Parathyroid adenoma (tissue), 2 donors: ENCODE measurements around the gene IFT43.

Source experiments
- H2AFZ ChIP-seq: fragments of 300-600 bp; sonication (generic); one replicate; pipeline ENCODE4 v1.7.0; 2017; ENCODE audit warnings: antibody characterized with exemption, mild to moderate bottlenecking
- H3K27ac ChIP-seq: fragments of 300-600 bp; sonication (generic); one replicate; pipeline ENCODE4 v1.7.0; 2017
- H3K27me3 ChIP-seq: fragments of 300-600 bp; sonication (generic); one replicate; pipeline ENCODE4 v1.7.0; 2017; ENCODE audit warnings: low read length; ENCODE audit not compliant: control insufficient read depth, insufficient read depth
- H3K36me3 ChIP-seq: fragments of 300-600 bp; sonication (generic); one replicate; pipeline ENCODE4 v1.7.0; 2017; ENCODE audit warnings: low read length; ENCODE audit not compliant: control insufficient read depth, insufficient read depth
- H3K4me1 ChIP-seq: fragments of 300-600 bp; sonication (generic); one replicate; pipeline ENCODE4 v1.7.0; 2017; ENCODE audit warnings: control low read depth
- H3K4me2 ChIP-seq: fragments of 300-600 bp; sonication (generic); one replicate; pipeline ENCODE4 v1.7.0; 2017; ENCODE audit warnings: low read length
- H3K4me3 ChIP-seq: fragments of 300-600 bp; sonication (generic); one replicate; pipeline ENCODE4 v1.7.0; 2017; ENCODE audit warnings: low read depth, low read length
- H3K79me2 ChIP-seq: fragments of 300-600 bp; sonication (generic); one replicate; pipeline ENCODE4 v1.7.0; 2017; ENCODE audit warnings: control low read depth
- H3K9ac ChIP-seq: fragments of 300-600 bp; sonication (generic); one replicate; pipeline ENCODE4 v1.7.0; 2017; ENCODE audit warnings: mild to moderate bottlenecking
- H3K9me3 ChIP-seq: fragments of 300-600 bp; sonication (generic); one replicate; pipeline ENCODE4 v1.7.0; 2017; ENCODE audit warnings: low read length; ENCODE audit not compliant: control insufficient read depth
- CTCF ChIP-seq: fragments of 300-600 bp; sonication (generic); IDR thresholded peaks from one replicate; pipeline ENCODE4 v1.7.0; 2017; ENCODE audit warnings: antibody characterized with exemption, mild to moderate bottlenecking
- donor health status: primary hyperparathyroidism.

IFT43 gene

GRCh38 chr14:75946785-75947184 lies 38.8 kb upstream of the IFT43 start:
- Histone ChIP-seq H3K9ac (no peak overlapping the region), H3K27ac (no peak overlapping the region), H3K4me3 (no peak overlapping the region), H3K27me3 (no peaks in the 10 kb centered on the region), H2AFZ (no peak overlapping the region), H3K9me3 (no peaks in the 10 kb centered on the region), H3K36me3 (no peaks in the 10 kb centered on the region), H3K79me2 (no peaks in the 10 kb centered on the region), H3K4me1 (no peaks in the 10 kb centered on the region), H3K4me2 (no peak overlapping the region)
- TF ChIP-seq CTCF, result no peak

- Histone ChIP-seq H3K27me3 (no peaks in the 10 kb centered on the region), H3K4me1 (no peaks in the 10 kb centered on the region), H3K9me3 (no peaks in the 10 kb centered on the region), H3K79me2 (no peaks in the 10 kb centered on the region), H3K4me3 (no peak overlapping the region), H2AFZ (no peak overlapping the region), H3K9ac (no peak overlapping the region), H3K4me2 (no peak overlapping the region), H3K27ac (no peak overlapping the region), H3K36me3 (no peaks in the 10 kb centered on the region)
- no peak for TF ChIP-seq CTCF
Observed at GRCh38 chr14:75952489-75952888, 33.1 kb upstream of the IFT43 start.

GRCh38 chr14:75959031-75959430 lies 26.5 kb upstream of the IFT43 start:
- no peaks in the 10 kb centered on the region for H3K79me2 ChIP-seq
- H2AFZ ChIP-seq, result no peak overlapping the region
- H3K9me3 ChIP-seq, result no peaks in the 10 kb centered on the region
- H3K27ac ChIP-seq, result no peak overlapping the region
- H3K4me3 ChIP-seq, result no peak overlapping the region
- no peaks in the 10 kb centered on the region for H3K27me3 ChIP-seq
- no peak for TF ChIP-seq CTCF
- no peak overlapping the region for H3K4me2 ChIP-seq
- no peak overlapping the region for H3K9ac ChIP-seq
- no peaks in the 10 kb centered on the region for H3K36me3 ChIP-seq
- no peaks in the 10 kb centered on the region for H3K4me1 ChIP-seq

GRCh38 chr14:75960231-75960630 lies 25.3 kb upstream of the IFT43 start:
- H3K4me3 ChIP-seq, result no peak overlapping the region
- H3K27me3 ChIP-seq, result no peaks in the 10 kb centered on the region
- no peaks in the 10 kb centered on the region for H3K4me1 ChIP-seq
- no peak for TF ChIP-seq CTCF
- no peaks in the 10 kb centered on the region for H3K79me2 ChIP-seq
- H3K9ac ChIP-seq, result no peak overlapping the region
- no peak overlapping the region for H3K4me2 ChIP-seq
- no peak overlapping the region for H3K27ac ChIP-seq
- no peaks in the 10 kb centered on the region for H3K36me3 ChIP-seq
- no peak overlapping the region for H2AFZ ChIP-seq
- no peaks in the 10 kb centered on the region for H3K9me3 ChIP-seq

- Histone ChIP-seq H3K9me3 (no peaks in the 10 kb centered on the region), H3K4me2 (no peak overlapping the region), H2AFZ (no peak overlapping the region), H3K27me3 (no peaks in the 10 kb centered on the region), H3K36me3 (no peaks in the 10 kb centered on the region), H3K27ac (no peak overlapping the region), H3K9ac (no peak overlapping the region), H3K4me3 (no peak overlapping the region), H3K4me1 (no peaks in the 10 kb centered on the region), H3K79me2 (no peaks in the 10 kb centered on the region)
- no peak for TF ChIP-seq CTCF
Observed at GRCh38 chr14:75961662-75962061, 23.9 kb upstream of the IFT43 start.
